HL-60/S4 treated with retinoic acid at 250 ng/mL for 4 days and 3 days (cell line): Measurements from ENCODE around the gene EID2.

Experiments
- in situ Hi-C: fragments of 300-500 bp; cut with MboI; formaldehyde crosslinking; loops from 2 replicates; pipeline ENCODE4 v1.7.0; 2022; ENCODE audit warnings: low sequenced_read_pairs

The EID2 gene

GRCh38 chr19:39506944-39507714, 32.8 kb downstream of the EID2 start:
- in situ Hi-C loops: no loop called here

GRCh38 chr19:39506598-39506943, 33.4 kb downstream of the EID2 start:
- in situ Hi-C loops: no loop called here

- in situ Hi-C loops: no loop called here
These were observed 37.1 kb downstream of the EID2 start for GRCh38 chr19:39502640-39503417.

- in situ Hi-C loops: no loop called here
These were observed 38.6 kb downstream of the EID2 start for GRCh38 chr19:39501340-39501739.

- in situ Hi-C loops: no loop called here
These were observed 39.4 kb downstream of the EID2 start for GRCh38 chr19:39500543-39500942.

- in situ Hi-C loops: no loop called here
These were observed 40.0 kb downstream of the EID2 start for GRCh38 chr19:39499932-39500331.

- in situ Hi-C loops: no loop called here
These were observed 40.9 kb downstream of the EID2 start, which contains the start of gene DLL3 for GRCh38 chr19:39498798-39499642. Gene DLL3, plus strand, starts transcription at chr19:39498947. Its CDS starts 28 bp downstream, at chr19:39498975.

- in situ Hi-C loops: no loop called here
These were observed 41.8 kb downstream of the EID2 start for GRCh38 chr19:39497996-39498797.

- in situ Hi-C loops: no loop called here
These were observed 42.3 kb downstream of the EID2 start for GRCh38 chr19:39497701-39497995.

GRCh38 chr19:39496063-39496462, 43.9 kb downstream of the EID2 start:
- in situ Hi-C loops: no loop called here

GRCh38 chr19:39494661-39495060, 45.3 kb downstream of the EID2 start:
- in situ Hi-C loops: no loop called here

- in situ Hi-C loops: no loop called here
These were observed 47.2 kb downstream of the EID2 start for GRCh38 chr19:39492788-39493187.

- in situ Hi-C loops: no loop called here
These were observed 47.7 kb downstream of the EID2 start for GRCh38 chr19:39492225-39492624.

- in situ Hi-C loops: no loop called here
These were observed 50.2 kb downstream of the EID2 start for GRCh38 chr19:39489756-39490155.
